Endothelial cell of umbilical vein (primary cell): ENCODE results near the gene STOML1. TPM values are rescaled to one million over a fixed set of nuclear protein-coding genes. Genes with fewer than 3 reads are reported as not detected.

Experiments
- BruUV-seq: library from RNA; stranded (reverse); fragments of 400-500 nt; replicated peaks from 2 replicates; lab custom pipeline; 2021; lab: Mats Ljungman, UMichigan
- CTCF ChIA-PET: fragments of 300-600, 350-600 bp; sonication (Branson Sonifier 250); formaldehyde crosslinking; loops from one replicate; lab custom pipeline; 2021; ENCODE audit warnings: antibody characterized with exemption, inconsistent platforms; lab: Charles Lee
- POLR2A ChIA-PET: fragments of 300-600, 350-600 bp; sonication (Branson Sonifier 250); formaldehyde crosslinking; loops from one replicate; lab custom pipeline; 2021; ENCODE audit warnings: antibody characterized with exemption, inconsistent platforms; lab: Charles Lee
- DNase-seq: peaks from one replicate; pipeline ENCODE4 v3.0.0-alpha.2; 2011; ENCODE audit warnings: low read depth, low spot score
- FAIRE-seq: peaks from 2 replicates; lab custom pipeline; 2011; peaks lifted over from hg19 to GRCh38; lab: Jason Lieb, UNC
- H2AFZ ChIP-seq: 2 replicates; pipeline ENCODE4 v1.6.0; 2012; ENCODE audit warnings: low read depth, low read length, control low read depth, inconsistent platforms
- H3K27ac ChIP-seq: 2 replicates; pipeline ENCODE4 v1.5.1; 2011; ENCODE audit warnings: low read depth, mild to moderate bottlenecking, control low read depth, low read length, moderate library complexity; ENCODE audit not compliant: insufficient read depth
- H3K27me3 ChIP-seq, 2 experiments: 2 replicates each; pipeline versions ENCODE4 v1.6.0 to v1.6.1; 2011; ENCODE audit warnings: low read length in 2 of 2, mixed read lengths in 1 of 2; ENCODE audit not compliant: control insufficient read depth in 2 of 2, insufficient read depth in 2 of 2
- H3K36me3 ChIP-seq, 2 experiments: 2 replicates in 1 of 2; 3 replicates in 1 of 2; pipeline ENCODE4 v1.5.1; 2011; ENCODE audit warnings: low read length in 2 of 2, mild to moderate bottlenecking in 1 of 2, moderate library complexity in 1 of 2; ENCODE audit not compliant: control insufficient read depth in 2 of 2, insufficient read depth in 2 of 2; ENCODE audit errors: extremely low read depth in 1 of 2
- H3K4me1 ChIP-seq: 3 replicates; pipeline ENCODE4 v1.5.1; 2011; ENCODE audit warnings: mild to moderate bottlenecking, low read length; ENCODE audit not compliant: control insufficient read depth, insufficient read depth; ENCODE audit errors: extremely low read depth
- H3K4me2 ChIP-seq: 2 replicates; pipeline ENCODE4 v1.6.1; 2011; ENCODE audit warnings: low read length, control low read depth, mixed read lengths; ENCODE audit not compliant: insufficient read depth
- H3K4me3 ChIP-seq, 3 experiments: fragments of 200-600 bp in 1 of 3; sonication (generic), shearing (Covaris generic) in 1 of 3; replicated peaks in 1 of 3; 2 replicates each; pipeline ENCODE4 v1.5.1; 2011 to 2016; ENCODE audit warnings: control low read depth in 3 of 3, low read length in 3 of 3, mild to moderate bottlenecking in 2 of 3, inconsistent platforms in 1 of 3, low read depth in 1 of 3, moderate library complexity in 1 of 3; ENCODE audit not compliant: insufficient read depth in 1 of 3
- H3K79me2 ChIP-seq: 2 replicates; pipeline ENCODE4 v1.6.0; 2012; ENCODE audit warnings: low read length, inconsistent platforms; ENCODE audit not compliant: control insufficient read depth, insufficient read depth
- H3K9ac ChIP-seq: replicated peaks from 2 replicates; pipeline ENCODE3; 2011; ENCODE audit warnings: low read length, control low read depth; ENCODE audit not compliant: insufficient read depth; ENCODE audit errors: extremely low read depth
- H3K9me1 ChIP-seq: replicated peaks from 3 replicates; pipeline ENCODE4 v1.6.0; 2011; ENCODE audit warnings: mild to moderate bottlenecking, low read length; ENCODE audit not compliant: control insufficient read depth, insufficient read depth; ENCODE audit errors: extremely low read depth
- H3K9me3 ChIP-seq: replicated peaks from 2 replicates; pipeline ENCODE4 v1.5.1; 2012; ENCODE audit warnings: low read length, inconsistent platforms; ENCODE audit not compliant: control insufficient read depth, insufficient read depth
- H4K20me1 ChIP-seq: replicated peaks from 2 replicates; pipeline ENCODE3; 2011; ENCODE audit warnings: mild to moderate bottlenecking, low read length; ENCODE audit not compliant: control insufficient read depth, insufficient read depth; ENCODE audit errors: extremely low read depth
- CTCF ChIP-seq, 2 donors: IDR thresholded peaks; 1 replicate in 1 of 2; 2 replicates in 1 of 2; pipeline ENCODE4 v1.5.1; 2011; ENCODE audit warnings: low read length in 2 of 2, mild to moderate bottlenecking in 2 of 2, moderate library complexity in 2 of 2, control low read depth in 1 of 2, inconsistent platforms in 1 of 2, low read depth in 1 of 2; ENCODE audit not compliant: insufficient read depth in 1 of 2; ENCODE audit errors: extremely low read depth in 1 of 2
- EZH2 ChIP-seq: IDR thresholded peaks from 2 replicates; pipeline ENCODE4 v1.6.1; 2012; ENCODE audit warnings: borderline replicate concordance, low read depth, mild to moderate bottlenecking, moderate library complexity, low read length, inconsistent platforms; ENCODE audit not compliant: severe bottlenecking
- FOS ChIP-seq: IDR thresholded peaks from 2 replicates; pipeline ENCODE4 v1.6.1; 2011; ENCODE audit warnings: mild to moderate bottlenecking, low read length, moderate library complexity, borderline replicate concordance; ENCODE audit not compliant: insufficient read depth
- GATA2 ChIP-seq: IDR thresholded peaks from 2 replicates; pipeline ENCODE4 v1.7.0; 2011; ENCODE audit warnings: low read depth, mild to moderate bottlenecking, moderate library complexity, mixed read lengths, low read length; ENCODE audit not compliant: insufficient read length, insufficient read depth
- JUN ChIP-seq: IDR thresholded peaks from 2 replicates; pipeline ENCODE4 v1.6.1; 2011; ENCODE audit warnings: borderline replicate concordance, low read depth; ENCODE audit not compliant: insufficient read length, insufficient read depth
- MAX ChIP-seq: IDR thresholded peaks from 2 replicates; pipeline ENCODE4 v1.6.1; 2011; ENCODE audit not compliant: insufficient read depth, insufficient read length
- MYC ChIP-seq: IDR thresholded peaks from one replicate; pipeline ENCODE4 v1.6.1; 2011; ENCODE audit warnings: mild to moderate bottlenecking, low read depth, low read length
- POLR2A ChIP-seq: IDR thresholded peaks from 2 replicates; pipeline ENCODE4 v1.6.1; 2012; ENCODE audit warnings: low read depth, mild to moderate bottlenecking, control low read depth, low read length
- POLR2AphosphoS5 ChIP-seq: IDR thresholded peaks from 2 replicates; pipeline ENCODE4 v1.6.1; 2012; ENCODE audit warnings: low read depth, mild to moderate bottlenecking, control low read depth, low read length, moderate library complexity; ENCODE audit not compliant: insufficient read depth
- dilution Hi-C: fragments of 300-500 bp; cut with MboI; formaldehyde crosslinking; loops from one replicate; pipeline ENCODE4 v1.15.0; 2019; ENCODE audit warnings: low sequenced_read_pairs; ENCODE audit not compliant: extremely low pct_ligation_motif_present
- intact Hi-C: fragments of 100-400 bp; cut with micrococcal nuclease; formaldehyde crosslinking; loops from one replicate; pipeline ENCODE4 v1.10.0; 2022
- polyA plus RNA-seq, 4 experiments: library from polyadenylated mRNA; depleted of rRNA in 3 of 4; stranded (reverse) in 3 of 4; unstranded in 1 of 4; fragments of >200 nt; gene quantifications; 2 replicates each; pipeline versions ENCODE4 v1.2.1 to v1.2.3, GENCODE V29; 2011 to 2012; ENCODE audit warnings: missing spikeins in 1 of 4
- total RNA-seq: library from RNA; stranded (reverse); gene quantifications from 2 replicates; pipeline ENCODE4 v1.2.3, GENCODE V29; 2021

Gene STOML1
- total and polyA plus RNA-seq, 2 donors (not counting 3 experiments of a cell fraction or from before 2014, with no cell fraction given): 12.9 to 15.4 TPM

- ChIA-PET CTCF (interaction anchor here (0.6 to 3.4 kb wide), 4 partner anchors 8 to 78 kb away, joined by 3 to 29 read pairs (median 3); no protein-coding TSS in a partner anchor), POLR2A (no interaction called here)
- DNase-seq (no peak), FAIRE-seq (peak; percentile 8)
- no TSS peak for BruUV-seq
- Histone ChIP-seq H3K9ac (no peak overlapping the region), H4K20me1 (no peaks in the 10 kb centered on the region), H3K9me3 (no peaks in the 10 kb centered on the region), H3K27me3 (no peaks in the 10 kb centered on the region), H3K36me3 (no peaks in the 10 kb centered on the region), H3K4me3 (no peak overlapping the region), H3K9me1 (no peaks in the 10 kb centered on the region), H2AFZ (no peak overlapping the region), H3K27ac (no peak overlapping the region), H3K4me1 (peaks cover 18% of the 10 kb centered on the region), H3K79me2 (no peaks in the 10 kb centered on the region), H3K4me2 (no peak overlapping the region)
- TF ChIP-seq JUN: no peak
- TF ChIP-seq CTCF (IDR thresholded peaks at IDR 0.05; ENCODE audit: extremely low read depth in 1 of 2, insufficient read depth in 1 of 2, low read depth in 1 of 2, low read length in 2 of 2): no peak
- TF ChIP-seq POLR2A: no peak
- TF ChIP-seq POLR2AphosphoS5: no peak
- no peak for TF ChIP-seq MAX
- TF ChIP-seq EZH2: no peak
- no peak for TF ChIP-seq GATA2
- no peak for TF ChIP-seq MYC
- TF ChIP-seq FOS: no peak
- intact Hi-C loops: no loop called here
- dilution Hi-C loops: no loop called here
These were observed 33.0 kb downstream of the STOML1 start for GRCh38 chr15:73959012-73959581.
